SK-N-SH treated with all-trans-retinoic acid at 6 μM for 48 hours (cell line): ENCODE results near the gene MAFB.

Source experiments
- ARNTL ChIP-seq: fragments of 450-650 bp; formaldehyde crosslinking; IDR thresholded peaks from 2 replicates; pipeline ENCODE4 v1.5.0; 2020; ENCODE audit warnings: low read depth, mild to moderate bottlenecking, moderate library complexity, borderline replicate concordance
- GLIS3 ChIP-seq: fragments of 250-450 bp; sonication (Bioruptor Pico); IDR thresholded peaks from 2 replicates; pipeline ENCODE4 v1.5.0; 2020; ENCODE audit warnings: mild to moderate bottlenecking, moderate library complexity
- ISL1 ChIP-seq: fragments of 250-450 bp; sonication (Bioruptor Pico); IDR thresholded peaks from 2 replicates; pipeline ENCODE4 v2.1.2; 2022; ENCODE audit warnings: mild to moderate bottlenecking, moderate library complexity
- PPARA ChIP-seq: fragments of 250-450 bp; sonication (Bioruptor Pico); IDR thresholded peaks from 2 replicates; pipeline ENCODE4 v1.5.0; 2020; ENCODE audit warnings: mild to moderate bottlenecking, borderline replicate concordance
- RARB ChIP-seq: fragments of 250-450 bp; sonication (Bioruptor Pico); IDR thresholded peaks from 2 replicates; pipeline ENCODE4 v1.8.0; 2021; ENCODE audit warnings: mild to moderate bottlenecking, moderate library complexity
- TCF4 ChIP-seq: fragments of 250-450 bp; sonication (Bioruptor Pico); IDR thresholded peaks from 2 replicates; pipeline ENCODE4 v1.8.0; 2021; ENCODE audit warnings: mild to moderate bottlenecking, moderate library complexity, borderline replicate concordance
- ZFP3 ChIP-seq: fragments of 250-450 bp; sonication (Bioruptor Pico); IDR thresholded peaks from 2 replicates; pipeline ENCODE4 v1.5.0; 2020; ENCODE audit warnings: mild to moderate bottlenecking, moderate library complexity
- ZFP30 ChIP-seq: fragments of 450-650 bp; formaldehyde crosslinking; IDR thresholded peaks from 2 replicates; pipeline ENCODE4 v1.5.0; 2022; ENCODE audit warnings: mild to moderate bottlenecking, moderate library complexity
- TF ChIP-seq, protein P1 (sequence below): fragments of 250-450 bp; sonication (Bioruptor Pico); IDR thresholded peaks from 2 replicates; pipeline ENCODE4 v1.8.0; 2020; ENCODE audit warnings: mild to moderate bottlenecking, moderate library complexity, borderline replicate concordance
- TF ChIP-seq, protein P2 (sequence below): fragments of 250-450 bp; sonication (Bioruptor Pico); IDR thresholded peaks from 2 replicates; pipeline ENCODE4 v1.5.0; 2020; ENCODE audit warnings: mild to moderate bottlenecking, moderate library complexity

DNA sequence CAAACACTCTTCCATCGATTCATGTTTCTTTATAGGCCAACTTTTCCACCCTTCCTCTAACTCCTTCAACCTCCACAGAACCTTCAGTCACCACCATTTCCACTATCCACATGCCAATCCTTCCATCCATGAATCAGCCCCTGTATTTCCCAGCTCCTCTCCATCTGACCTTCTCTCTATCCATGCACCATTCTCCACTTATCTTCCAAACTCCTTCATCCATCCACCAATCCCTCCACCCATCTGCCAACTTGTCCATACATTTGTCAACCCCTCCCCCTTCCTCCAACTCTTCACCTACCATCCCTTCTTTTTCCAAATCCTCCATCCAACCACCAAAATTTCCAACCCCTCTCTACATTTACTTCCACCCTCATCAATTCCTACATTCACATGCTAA lies 49.9 kb downstream of the MAFB start:
- TF ChIP-seq, protein P1, sequence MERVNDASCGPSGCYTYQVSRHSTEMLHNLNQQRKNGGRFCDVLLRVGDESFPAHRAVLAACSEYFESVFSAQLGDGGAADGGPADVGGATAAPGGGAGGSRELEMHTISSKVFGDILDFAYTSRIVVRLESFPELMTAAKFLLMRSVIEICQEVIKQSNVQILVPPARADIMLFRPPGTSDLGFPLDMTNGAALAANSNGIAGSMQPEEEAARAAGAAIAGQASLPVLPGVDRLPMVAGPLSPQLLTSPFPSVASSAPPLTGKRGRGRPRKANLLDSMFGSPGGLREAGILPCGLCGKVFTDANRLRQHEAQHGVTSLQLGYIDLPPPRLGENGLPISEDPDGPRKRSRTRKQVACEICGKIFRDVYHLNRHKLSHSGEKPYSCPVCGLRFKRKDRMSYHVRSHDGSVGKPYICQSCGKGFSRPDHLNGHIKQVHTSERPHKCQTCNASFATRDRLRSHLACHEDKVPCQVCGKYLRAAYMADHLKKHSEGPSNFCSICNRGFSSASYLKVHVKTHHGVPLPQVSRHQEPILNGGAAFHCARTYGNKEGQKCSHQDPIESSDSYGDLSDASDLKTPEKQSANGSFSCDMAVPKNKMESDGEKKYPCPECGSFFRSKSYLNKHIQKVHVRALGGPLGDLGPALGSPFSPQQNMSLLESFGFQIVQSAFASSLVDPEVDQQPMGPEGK (CRISPR knock-in tag): no peak
- TF ChIP-seq ZFP30 (CRISPR knock-in tag): no peak
- no peak for TF ChIP-seq ISL1 (CRISPR knock-in tag)
- no peak for TF ChIP-seq TCF4 (CRISPR knock-in tag)
- TF ChIP-seq, protein P2, sequence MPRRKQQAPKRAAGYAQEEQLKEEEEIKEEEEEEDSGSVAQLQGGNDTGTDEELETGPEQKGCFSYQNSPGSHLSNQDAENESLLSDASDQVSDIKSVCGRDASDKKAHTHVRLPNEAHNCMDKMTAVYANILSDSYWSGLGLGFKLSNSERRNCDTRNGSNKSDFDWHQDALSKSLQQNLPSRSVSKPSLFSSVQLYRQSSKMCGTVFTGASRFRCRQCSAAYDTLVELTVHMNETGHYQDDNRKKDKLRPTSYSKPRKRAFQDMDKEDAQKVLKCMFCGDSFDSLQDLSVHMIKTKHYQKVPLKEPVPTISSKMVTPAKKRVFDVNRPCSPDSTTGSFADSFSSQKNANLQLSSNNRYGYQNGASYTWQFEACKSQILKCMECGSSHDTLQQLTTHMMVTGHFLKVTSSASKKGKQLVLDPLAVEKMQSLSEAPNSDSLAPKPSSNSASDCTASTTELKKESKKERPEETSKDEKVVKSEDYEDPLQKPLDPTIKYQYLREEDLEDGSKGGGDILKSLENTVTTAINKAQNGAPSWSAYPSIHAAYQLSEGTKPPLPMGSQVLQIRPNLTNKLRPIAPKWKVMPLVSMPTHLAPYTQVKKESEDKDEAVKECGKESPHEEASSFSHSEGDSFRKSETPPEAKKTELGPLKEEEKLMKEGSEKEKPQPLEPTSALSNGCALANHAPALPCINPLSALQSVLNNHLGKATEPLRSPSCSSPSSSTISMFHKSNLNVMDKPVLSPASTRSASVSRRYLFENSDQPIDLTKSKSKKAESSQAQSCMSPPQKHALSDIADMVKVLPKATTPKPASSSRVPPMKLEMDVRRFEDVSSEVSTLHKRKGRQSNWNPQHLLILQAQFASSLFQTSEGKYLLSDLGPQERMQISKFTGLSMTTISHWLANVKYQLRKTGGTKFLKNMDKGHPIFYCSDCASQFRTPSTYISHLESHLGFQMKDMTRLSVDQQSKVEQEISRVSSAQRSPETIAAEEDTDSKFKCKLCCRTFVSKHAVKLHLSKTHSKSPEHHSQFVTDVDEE: no peak
- TF ChIP-seq ARNTL (CRISPR knock-in tag): no peak
- no peak for TF ChIP-seq ZFP3
- TF ChIP-seq PPARA (CRISPR knock-in tag): no peak
- TF ChIP-seq RARB (CRISPR knock-in tag): no peak
- no peak for TF ChIP-seq GLIS3 (CRISPR knock-in tag)
